ENCODE measurements around the gene PTPN23. TPM values are rescaled to one million over a fixed set of nuclear protein-coding genes. Genes with fewer than 3 reads are reported as not detected.
"Not testable (repeated sequence)": the region's sequence is repeated elsewhere in the genome, so short reads cannot be mapped to it uniquely, and the experiment has no call there.

Gene PTPN23
- total RNA-seq, 2 experiments from 2014 or later = 20.7 to 22.6 TPM

DNA sequence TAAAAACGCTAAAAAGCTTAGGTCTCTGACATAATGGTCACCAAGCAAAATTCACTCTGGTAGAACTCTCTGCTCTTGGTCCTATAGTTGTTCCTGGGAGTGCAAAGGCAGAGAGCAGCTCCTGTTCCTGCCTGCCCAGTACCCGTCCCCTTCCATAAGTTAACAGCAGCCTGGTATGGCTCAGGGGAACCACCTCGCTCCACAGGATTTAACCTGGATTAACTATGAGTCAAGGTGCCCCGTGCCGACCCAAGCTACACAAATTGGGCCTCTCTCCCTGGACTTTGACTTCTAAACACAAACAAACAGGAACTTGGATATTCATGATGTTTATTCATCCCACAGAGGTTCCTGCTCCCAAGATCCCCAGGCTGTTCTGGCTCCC, 62.8 kb downstream of the PTPN23 start:
- DNase-seq (no peak), ATAC-seq (no peak)
- CTCF ChIA-PET = no interaction called here
- peaks cover 19% of the 10 kb centered on the region for H3K36me3 Mint-ChIP-seq (ENCODE audit: low read depth)
- POLR2A ChIA-PET = interaction anchor here (1.2 kb wide), 1 partner anchor 14 kb away, joined by 3 read pairs; no protein-coding TSS in a partner anchor
- H3K4me1 Mint-ChIP-seq (ENCODE audit: low read depth) = peaks cover 8% of the 10 kb centered on the region
- no peaks in the 10 kb centered on the region for H3K27me3 Mint-ChIP-seq
- intact Hi-C loops (cut with micrococcal nuclease) = no loop called here
- H3K4me3 Mint-ChIP-seq = no peak overlapping the region
- H3K27ac Mint-ChIP-seq = peak overlapping the region; percentile 14
- TF ChIP-seq, protein P1, sequence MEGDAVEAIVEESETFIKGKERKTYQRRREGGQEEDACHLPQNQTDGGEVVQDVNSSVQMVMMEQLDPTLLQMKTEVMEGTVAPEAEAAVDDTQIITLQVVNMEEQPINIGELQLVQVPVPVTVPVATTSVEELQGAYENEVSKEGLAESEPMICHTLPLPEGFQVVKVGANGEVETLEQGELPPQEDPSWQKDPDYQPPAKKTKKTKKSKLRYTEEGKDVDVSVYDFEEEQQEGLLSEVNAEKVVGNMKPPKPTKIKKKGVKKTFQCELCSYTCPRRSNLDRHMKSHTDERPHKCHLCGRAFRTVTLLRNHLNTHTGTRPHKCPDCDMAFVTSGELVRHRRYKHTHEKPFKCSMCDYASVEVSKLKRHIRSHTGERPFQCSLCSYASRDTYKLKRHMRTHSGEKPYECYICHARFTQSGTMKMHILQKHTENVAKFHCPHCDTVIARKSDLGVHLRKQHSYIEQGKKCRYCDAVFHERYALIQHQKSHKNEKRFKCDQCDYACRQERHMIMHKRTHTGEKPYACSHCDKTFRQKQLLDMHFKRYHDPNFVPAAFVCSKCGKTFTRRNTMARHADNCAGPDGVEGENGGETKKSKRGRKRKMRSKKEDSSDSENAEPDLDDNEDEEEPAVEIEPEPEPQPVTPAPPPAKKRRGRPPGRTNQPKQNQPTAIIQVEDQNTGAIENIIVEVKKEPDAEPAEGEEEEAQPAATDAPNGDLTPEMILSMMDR (IDR thresholded peaks at IDR 0.05) = no peak
- peaks cover 5% of the 10 kb centered on the region for H3K9me3 Mint-ChIP-seq

DNA sequence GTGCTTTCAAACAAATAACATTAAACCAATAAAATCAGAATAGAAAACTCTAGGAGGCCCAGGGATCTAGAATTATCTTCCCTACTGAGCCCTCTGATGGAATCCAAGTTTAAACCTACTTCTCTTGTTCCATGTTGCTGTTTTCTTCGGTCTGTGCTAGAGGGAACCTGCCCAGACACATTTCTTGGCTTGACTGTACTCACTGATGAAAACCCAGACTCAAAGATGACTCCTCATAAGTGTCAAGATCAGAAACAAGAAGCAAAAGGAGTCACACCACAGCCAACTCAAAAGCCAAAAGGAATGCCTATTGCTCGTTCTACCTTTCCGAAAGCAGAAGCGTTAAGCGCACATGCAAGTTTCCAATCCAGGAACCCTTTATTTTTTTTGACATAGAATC, 63.3 kb downstream of the PTPN23 start:
- Mint-ChIP-seq H3K4me1 (ENCODE audit: low read depth) (peaks cover 8% of the 10 kb centered on the region), H3K9me3 (peaks cover 5% of the 10 kb centered on the region)
- no peak for ATAC-seq

DNA sequence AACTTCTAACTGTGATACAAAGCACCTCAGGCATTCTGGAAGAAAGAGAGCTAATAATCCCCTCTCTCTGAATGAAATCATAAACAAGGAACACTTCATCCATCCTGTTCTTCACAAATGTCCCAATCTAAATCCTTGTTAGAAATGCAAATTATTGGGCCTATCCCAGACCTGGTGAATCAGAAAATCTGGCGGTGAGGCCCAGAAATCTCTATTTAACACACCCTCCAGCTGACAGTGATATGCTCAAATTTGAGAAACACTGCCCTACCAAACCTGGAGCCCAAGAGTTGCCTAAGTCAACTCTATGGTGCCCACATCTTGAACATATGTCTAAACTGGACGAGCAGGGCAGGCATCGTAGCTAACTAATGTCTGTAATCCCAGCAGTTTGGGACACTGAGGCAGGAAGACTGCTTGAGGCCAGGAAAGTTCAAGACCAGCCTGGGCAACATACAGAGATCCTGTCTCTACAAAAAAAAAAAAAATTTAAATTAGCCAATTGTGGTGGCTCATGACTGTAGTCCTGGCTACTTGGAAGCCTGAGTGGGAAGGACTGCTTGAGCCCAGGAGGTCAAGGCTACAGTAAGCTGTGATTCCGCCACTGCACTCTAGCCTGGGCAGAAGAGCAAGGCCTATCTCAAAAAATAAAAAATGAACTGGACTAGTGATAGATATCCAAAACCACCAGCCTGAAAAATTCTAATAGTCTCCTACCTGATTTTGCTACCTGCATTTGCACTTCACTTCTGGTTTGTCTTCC, 71.8 kb downstream of the PTPN23 start:
- Mint-ChIP-seq H3K27ac (no peak overlapping the region), H3K27me3 (no peaks in the 10 kb centered on the region), H3K4me3 (no peak overlapping the region), H3K36me3 (ENCODE audit: low read depth) (peaks cover 16% of the 10 kb centered on the region), H3K9me3 (peaks cover 5% of the 10 kb centered on the region), H3K4me1 (ENCODE audit: low read depth) (peaks cover 21% of the 10 kb centered on the region)
- intact Hi-C loops (cut with micrococcal nuclease) = no loop called here
- ATAC-seq (no peak), DNase-seq (no peak)
- POLR2A ChIA-PET = interaction anchor here (0.7 to 2.2 kb wide), 2 partner anchors 21 to 23 kb away, joined by 3 to 6 read pairs; partner anchors contain the start of gene SCAP
- CTCF ChIA-PET = no interaction called here
- TF ChIP-seq, protein P1 (IDR thresholded peaks at IDR 0.05) = no peak

More for the DNA sequence above, 63.3 kb downstream of the PTPN23 start:
- ChIA-PET POLR2A (interaction anchor here (1.2 kb wide), 1 partner anchor 14 kb away, joined by 3 read pairs; no protein-coding TSS in a partner anchor), CTCF (no interaction called here)
- Mint-ChIP-seq H3K27ac (peak overlapping the region; percentile 14), H3K4me3 (no peak overlapping the region), H3K36me3 (ENCODE audit: low read depth) (peaks cover 19% of the 10 kb centered on the region), H3K27me3 (no peaks in the 10 kb centered on the region)
- intact Hi-C loops (cut with micrococcal nuclease) = no loop called here
- TF ChIP-seq, protein P1 (IDR thresholded peaks at IDR 0.05) = no peak
- DNase-seq = no peak

DNA sequence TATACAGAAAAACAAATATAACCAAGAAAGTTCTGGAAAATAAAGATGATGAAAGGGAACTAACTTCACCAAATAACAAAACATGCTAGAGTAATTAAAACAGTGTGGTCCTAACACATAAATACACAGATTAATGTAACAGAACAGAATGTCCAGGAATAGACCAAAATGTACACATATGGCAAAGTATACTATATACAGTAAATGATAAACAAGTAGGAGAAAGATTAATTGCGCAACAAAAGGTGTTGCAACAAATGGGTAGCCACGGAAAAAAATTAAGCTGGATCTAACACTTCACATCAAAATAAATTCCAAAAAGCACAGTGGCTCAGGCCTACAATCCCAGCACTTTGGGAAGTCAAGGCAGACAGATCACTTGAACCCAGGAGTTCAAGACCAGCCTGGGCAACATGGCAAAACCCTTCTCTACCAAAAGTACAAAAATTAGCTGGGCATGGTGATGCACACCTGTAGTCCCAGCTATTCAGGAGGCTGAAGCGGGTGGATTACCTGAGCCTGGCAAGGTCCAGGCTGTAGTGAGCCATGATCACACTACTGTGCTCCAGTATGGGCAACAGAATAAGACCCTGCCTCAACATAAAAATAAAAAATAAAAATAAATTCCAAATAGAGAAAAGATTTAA, 75.1 kb downstream of the PTPN23 start:
- ChIA-PET POLR2A (no interaction called here), CTCF (interaction anchor here (1.0 kb wide), 1 partner anchor 34 kb away, joined by 3 read pairs; no protein-coding TSS in a partner anchor)
- DNase-seq (no peak), ATAC-seq (no peak)
- Mint-ChIP-seq H3K4me1 (ENCODE audit: low read depth) (peaks cover 18% of the 10 kb centered on the region), H3K9me3 (peaks cover 5% of the 10 kb centered on the region), H3K27ac (no peak overlapping the region), H3K36me3 (ENCODE audit: low read depth) (peaks cover 13% of the 10 kb centered on the region), H3K4me3 (no peak overlapping the region), H3K27me3 (no peaks in the 10 kb centered on the region)
- intact Hi-C loops (cut with micrococcal nuclease) = no loop called here
- TF ChIP-seq, protein P1 (IDR thresholded peaks at IDR 0.05) = no peak

DNA sequence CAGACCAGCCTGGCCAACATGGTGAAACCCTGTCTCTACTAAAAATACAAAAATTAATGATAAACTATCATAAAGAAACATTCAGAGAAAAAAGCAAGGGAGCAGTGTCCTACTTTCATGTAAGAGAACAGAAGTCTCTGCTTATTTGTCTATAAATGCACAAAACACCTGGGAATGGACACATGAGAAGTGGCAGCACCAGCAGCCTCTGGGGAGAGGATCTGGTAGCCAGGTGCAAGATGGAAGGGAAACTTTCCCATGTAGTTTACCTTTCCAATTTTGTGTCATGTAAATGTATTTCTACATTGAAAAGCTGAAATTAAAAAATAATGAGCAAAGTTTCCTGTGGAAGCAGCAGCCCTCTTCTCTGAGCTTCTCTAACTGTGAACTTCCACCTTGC, 76.2 kb downstream of the PTPN23 start:
- CTCF ChIA-PET = interaction anchor here (0.9 to 1.2 kb wide), 3 partner anchors 9 to 368 kb away, joined by 3 read pairs; partner anchors contain the start of gene SCAP
- Mint-ChIP-seq H3K27ac (no peak overlapping the region), H3K9me3 (peaks cover 6% of the 10 kb centered on the region), H3K4me1 (ENCODE audit: low read depth) (peaks cover 15% of the 10 kb centered on the region), H3K4me3 (no peak overlapping the region), H3K27me3 (no peaks in the 10 kb centered on the region), H3K36me3 (ENCODE audit: low read depth) (peaks cover 15% of the 10 kb centered on the region)
- ATAC-seq = no peak
- POLR2A ChIA-PET = interaction anchor here (0.6 to 1.0 kb wide), 2 partner anchors 18 to 754 kb away, joined by 3 to 4 read pairs; partner anchors contain the start of gene SCAP
- TF ChIP-seq, protein P1 (IDR thresholded peaks at IDR 0.05) = no peak
- intact Hi-C loops (cut with micrococcal nuclease) = no loop called here
- DNase-seq = no peak

DNA sequence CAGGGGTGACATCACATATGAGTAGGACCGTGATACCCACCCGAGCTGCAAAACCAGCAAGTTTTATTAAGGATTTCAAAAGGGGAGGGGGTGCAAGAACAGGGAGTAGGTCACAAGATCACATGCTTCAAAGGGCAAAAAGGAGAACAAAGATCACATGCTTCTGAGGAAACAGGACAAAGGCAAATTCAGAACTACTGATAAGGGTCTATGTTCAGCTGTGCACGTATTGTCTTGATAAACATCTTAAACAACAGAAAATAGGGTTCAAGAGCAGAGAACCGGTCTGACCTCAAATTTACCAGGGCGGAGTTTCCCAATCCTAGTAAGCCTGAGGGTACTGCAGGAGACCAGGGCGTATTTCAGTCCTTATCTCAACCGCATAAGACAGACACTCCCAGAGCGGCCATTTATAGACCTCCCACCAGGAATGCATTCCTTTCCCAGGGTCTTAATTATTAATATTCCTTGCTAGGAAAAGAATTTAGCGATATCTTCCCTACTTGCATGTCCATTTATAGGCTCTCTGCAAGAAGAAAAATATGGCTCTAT, 78.8 kb downstream of the PTPN23 start:
- H3K4me3 Mint-ChIP-seq; intact Hi-C loops (cut with micrococcal nuclease); ATAC-seq; H3K27ac Mint-ChIP-seq; H3K27me3 Mint-ChIP-seq; DNase-seq; POLR2A ChIA-PET; H3K9me3 Mint-ChIP-seq: not testable (repeated sequence)
- CTCF ChIA-PET = interaction anchor here (1.7 to 2.8 kb wide), 2 partner anchors 16 to 38 kb away, joined by 5 to 11 read pairs; partner anchors contain the start of gene SCAP
- Mint-ChIP-seq H3K36me3 (ENCODE audit: low read depth) (peaks cover 23% of the 10 kb centered on the region), H3K4me1 (ENCODE audit: low read depth) (peaks cover 22% of the 10 kb centered on the region)
